IMR-90 (cell line): ENCODE measurements around the gene GPR39.
A peak's percentile ranks its signal among the peaks of the same experiment; 100 is the strongest.

Source experiments
- BHLHE40 ChIP-seq: fragments of 150-350 bp; IDR thresholded peaks from 2 replicates; pipeline ENCODE4 v1.6.1; 2016; ENCODE audit warnings: mild to moderate bottlenecking, low read depth, low read length
- CEBPB ChIP-seq: IDR thresholded peaks from 2 replicates; pipeline ENCODE4 v1.6.1; 2012; ENCODE audit warnings: low read depth, low read length, improper control_type of control experiment
- ELK1 ChIP-seq: fragments of 150-350 bp; IDR thresholded peaks from 2 replicates; pipeline ENCODE4 v1.6.1; 2016; ENCODE audit warnings: low read depth, mild to moderate bottlenecking, low read length, moderate library complexity, borderline replicate concordance
- FOS ChIP-seq: fragments of 150-350 bp; IDR thresholded peaks from 2 replicates; pipeline ENCODE4 v1.6.1; 2016; ENCODE audit warnings: low read depth, low read length
- MAZ ChIP-seq: IDR thresholded peaks from 2 replicates; pipeline ENCODE4 v1.6.1; 2012; ENCODE audit warnings: low read depth, mild to moderate bottlenecking, low read length, improper control_type of control experiment, moderate library complexity, borderline replicate concordance
- NFE2L2 ChIP-seq: fragments of 150-350 bp; IDR thresholded peaks from 2 replicates; pipeline ENCODE4 v1.6.1; 2016; ENCODE audit warnings: low read depth, mild to moderate bottlenecking, low read length
- POLR2A ChIP-seq: IDR thresholded peaks from 2 replicates; pipeline ENCODE4 v1.6.1; 2012; ENCODE audit warnings: mild to moderate bottlenecking, low read depth, low read length
- RAD21 ChIP-seq: IDR thresholded peaks from 2 replicates; pipeline ENCODE4 v1.6.1; 2012; ENCODE audit warnings: low read length, improper control_type of control experiment
- RCOR1 ChIP-seq: IDR thresholded peaks from 2 replicates; pipeline ENCODE4 v1.6.1; 2012; ENCODE audit warnings: mild to moderate bottlenecking, low read length, improper control_type of control experiment; ENCODE audit not compliant: insufficient replicate concordance
- RFX5 ChIP-seq: IDR thresholded peaks from 2 replicates; pipeline ENCODE4 v1.8.0; 2012; ENCODE audit warnings: low read depth, mild to moderate bottlenecking, low read length, moderate library complexity
- SMC3 ChIP-seq: fragments of 150-350 bp; IDR thresholded peaks from 2 replicates; pipeline ENCODE4 v1.6.1; 2016; ENCODE audit warnings: low read depth, mild to moderate bottlenecking, antibody characterized with exemption, low read length, moderate library complexity
- TF ChIP-seq, protein P1 (sequence below): conservative IDR thresholded peaks from 2 replicates; pipeline ENCODE4 v1.5.1; 2012; ENCODE audit warnings: mild to moderate bottlenecking, low read depth, low read length, improper control_type of control experiment
- TF ChIP-seq, protein P2 (sequence below): fragments of 150-350 bp; IDR thresholded peaks from 2 replicates; pipeline ENCODE4 v1.6.1; 2017; ENCODE audit warnings: mild to moderate bottlenecking, antibody characterized with exemption, low read length, low read depth

GRCh38 chr2:132547090-132547687 lies 130.6 kb downstream of the GPR39 start:
- TF ChIP-seq POLR2A (no peak), RFX5 (no peak), SMC3 (peak; percentile 84), RAD21 (peak; percentile 85), FOS (no peak), MAZ (no peak), ELK1 (no peak), RCOR1 (no peak), NFE2L2 (no peak), CEBPB (no peak), BHLHE40 (no peak)
- TF ChIP-seq, protein P1, sequence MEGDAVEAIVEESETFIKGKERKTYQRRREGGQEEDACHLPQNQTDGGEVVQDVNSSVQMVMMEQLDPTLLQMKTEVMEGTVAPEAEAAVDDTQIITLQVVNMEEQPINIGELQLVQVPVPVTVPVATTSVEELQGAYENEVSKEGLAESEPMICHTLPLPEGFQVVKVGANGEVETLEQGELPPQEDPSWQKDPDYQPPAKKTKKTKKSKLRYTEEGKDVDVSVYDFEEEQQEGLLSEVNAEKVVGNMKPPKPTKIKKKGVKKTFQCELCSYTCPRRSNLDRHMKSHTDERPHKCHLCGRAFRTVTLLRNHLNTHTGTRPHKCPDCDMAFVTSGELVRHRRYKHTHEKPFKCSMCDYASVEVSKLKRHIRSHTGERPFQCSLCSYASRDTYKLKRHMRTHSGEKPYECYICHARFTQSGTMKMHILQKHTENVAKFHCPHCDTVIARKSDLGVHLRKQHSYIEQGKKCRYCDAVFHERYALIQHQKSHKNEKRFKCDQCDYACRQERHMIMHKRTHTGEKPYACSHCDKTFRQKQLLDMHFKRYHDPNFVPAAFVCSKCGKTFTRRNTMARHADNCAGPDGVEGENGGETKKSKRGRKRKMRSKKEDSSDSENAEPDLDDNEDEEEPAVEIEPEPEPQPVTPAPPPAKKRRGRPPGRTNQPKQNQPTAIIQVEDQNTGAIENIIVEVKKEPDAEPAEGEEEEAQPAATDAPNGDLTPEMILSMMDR, result peak; percentile 78
- TF ChIP-seq, protein P2, sequence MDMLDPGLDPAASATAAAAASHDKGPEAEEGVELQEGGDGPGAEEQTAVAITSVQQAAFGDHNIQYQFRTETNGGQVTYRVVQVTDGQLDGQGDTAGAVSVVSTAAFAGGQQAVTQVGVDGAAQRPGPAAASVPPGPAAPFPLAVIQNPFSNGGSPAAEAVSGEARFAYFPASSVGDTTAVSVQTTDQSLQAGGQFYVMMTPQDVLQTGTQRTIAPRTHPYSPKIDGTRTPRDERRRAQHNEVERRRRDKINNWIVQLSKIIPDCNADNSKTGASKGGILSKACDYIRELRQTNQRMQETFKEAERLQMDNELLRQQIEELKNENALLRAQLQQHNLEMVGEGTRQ, result no peak
